HG03066 (cell line): ENCODE measurements around the gene DCBLD2.
"Not testable (repeated sequence)": the region's sequence is repeated elsewhere in the genome, so short reads cannot be mapped to it uniquely, and the experiment has no call there.

Experiments used
- ATAC-seq: cut with Tn5 transposase; IDR thresholded peaks from one replicate; pipeline ENCODE4 v1.9.1; 2021; ENCODE audit warnings: low read depth; ENCODE audit not compliant: unreplicated experiment

DCBLD2 gene

DNA sequence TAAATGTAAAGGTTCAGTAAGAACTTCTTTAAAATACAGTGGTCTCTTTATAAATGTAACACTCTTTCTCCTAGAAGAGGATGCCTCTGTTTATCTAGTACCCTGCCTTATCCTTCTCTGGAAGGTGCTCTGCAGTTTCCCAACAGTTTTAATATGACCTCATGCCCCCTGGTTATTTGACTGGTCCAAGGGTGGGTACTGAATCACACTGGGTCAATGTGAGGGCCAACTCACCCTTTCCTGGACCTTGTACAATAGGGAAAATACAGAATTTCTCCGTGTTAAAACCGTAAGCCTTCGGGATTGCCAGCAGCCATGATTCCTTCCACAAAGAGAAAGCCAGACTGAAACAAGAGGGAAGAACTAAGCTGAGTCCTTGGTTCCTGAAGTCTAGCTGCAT is 9.2 kb downstream of the DCBLD2 start:
- no peak for ATAC-seq

DNA sequence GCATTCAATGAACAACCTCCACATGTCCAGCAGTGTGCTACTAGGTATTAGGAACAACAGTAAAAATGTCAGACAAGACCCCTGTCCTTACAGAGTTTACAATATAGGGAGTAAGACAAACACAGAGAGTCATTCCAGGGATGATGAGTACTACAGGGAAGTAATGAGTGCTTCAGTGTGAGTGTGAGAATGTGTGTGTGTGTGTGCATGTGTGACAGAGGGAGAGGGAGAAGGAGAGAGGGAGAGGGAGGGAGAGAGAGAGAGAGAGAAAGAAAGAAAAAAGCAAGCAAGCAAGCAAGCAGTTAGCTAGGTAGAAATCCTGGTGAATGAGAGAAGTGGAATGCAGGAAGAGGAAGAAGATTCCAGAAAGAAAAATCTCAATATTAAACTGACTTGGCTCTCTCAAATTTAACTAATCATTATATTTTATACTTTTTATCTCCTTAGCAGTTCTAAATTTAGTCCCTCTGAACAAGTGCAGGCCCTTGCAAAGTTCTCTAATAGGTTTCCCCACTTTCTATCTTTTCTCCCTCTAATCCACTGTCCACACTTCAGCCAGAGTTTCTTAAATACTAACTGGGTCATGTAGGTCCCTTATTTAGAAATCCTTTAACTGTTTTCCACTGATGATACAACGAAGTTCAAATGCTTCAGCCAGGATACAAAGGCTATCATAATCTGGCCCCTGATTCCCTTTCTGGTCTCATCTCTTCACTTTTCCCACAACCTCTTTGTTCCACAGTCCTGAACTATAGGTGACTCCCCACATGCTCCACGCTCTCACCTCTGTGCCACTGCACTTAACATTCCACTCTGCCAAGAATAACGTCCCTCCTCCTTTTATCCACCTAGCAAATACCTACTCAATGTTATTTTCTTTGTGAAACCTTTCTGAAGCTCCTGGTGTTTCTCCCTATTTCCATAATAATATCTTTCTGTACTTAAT is 10.3 kb downstream of the DCBLD2 start:
- no peak for ATAC-seq

DNA sequence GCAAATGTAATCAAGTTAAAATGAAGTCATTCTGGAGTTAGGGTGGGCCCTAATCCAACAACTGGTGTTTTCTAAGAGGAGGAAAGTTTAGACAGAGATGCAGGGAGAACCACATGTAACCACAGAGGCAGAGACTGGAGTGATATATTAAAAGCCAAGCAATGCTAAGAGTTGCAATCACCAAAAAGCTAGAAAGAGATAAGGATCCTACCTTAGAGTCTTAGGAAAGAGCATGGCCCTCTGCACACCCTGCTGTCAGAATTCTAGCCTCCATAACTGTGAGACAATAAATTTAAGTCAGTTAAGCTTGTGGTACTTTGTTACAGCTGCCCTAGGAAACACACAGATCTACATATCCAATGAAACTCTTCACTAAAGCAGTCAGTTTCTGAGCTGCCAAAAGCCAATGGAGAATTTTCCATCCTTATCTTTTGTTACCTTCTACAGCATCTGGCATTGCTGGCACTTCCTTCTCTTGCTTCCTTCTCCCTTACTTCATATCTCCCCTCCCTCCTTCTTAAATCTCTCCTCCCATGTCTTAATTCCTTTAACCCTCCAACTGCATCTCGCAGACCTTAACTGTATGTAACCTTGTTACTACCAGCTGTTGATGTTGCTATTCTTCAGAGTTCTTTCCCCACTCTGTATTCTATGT is 11.2 kb downstream of the DCBLD2 start:
- ATAC-seq: no peak

DNA sequence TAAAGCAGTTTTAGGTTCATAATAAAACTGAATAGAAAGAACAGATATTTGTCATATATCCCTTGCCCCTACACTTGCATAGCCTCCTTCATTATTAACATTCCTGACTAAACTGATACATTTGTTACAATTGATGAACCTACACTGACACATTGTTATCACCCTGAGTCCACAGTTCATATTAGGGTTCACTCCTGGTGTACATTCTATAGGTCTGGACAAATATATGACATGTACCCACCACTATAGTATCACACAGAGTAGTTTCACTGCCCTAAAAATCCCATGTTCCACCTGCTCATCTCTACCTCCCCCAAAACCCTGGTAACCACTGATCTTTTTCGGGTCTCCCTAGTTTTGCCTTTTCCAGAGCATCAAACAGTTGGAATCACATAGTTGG is 13.8 kb downstream of the DCBLD2 start:
- ATAC-seq: no peak

DNA sequence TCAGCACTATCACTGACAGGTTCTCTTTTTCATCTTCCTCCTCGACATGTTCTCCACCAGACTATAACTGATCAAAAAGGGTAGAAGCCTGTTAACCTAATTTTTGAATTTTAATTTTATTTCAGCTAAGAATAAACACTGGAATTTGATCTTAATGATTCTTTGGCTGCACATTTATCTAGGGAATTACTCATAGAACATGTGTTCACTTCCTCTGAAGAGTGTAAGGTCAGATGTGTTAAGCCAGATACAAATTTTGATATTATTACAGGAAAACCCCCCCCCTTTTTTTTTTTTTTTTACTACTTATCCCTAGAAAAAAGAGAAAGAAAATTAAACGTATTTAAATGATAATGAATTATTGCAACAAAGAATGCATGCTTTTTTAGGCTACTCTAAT is 15.0 kb downstream of the DCBLD2 start:
- no peak for ATAC-seq

DNA sequence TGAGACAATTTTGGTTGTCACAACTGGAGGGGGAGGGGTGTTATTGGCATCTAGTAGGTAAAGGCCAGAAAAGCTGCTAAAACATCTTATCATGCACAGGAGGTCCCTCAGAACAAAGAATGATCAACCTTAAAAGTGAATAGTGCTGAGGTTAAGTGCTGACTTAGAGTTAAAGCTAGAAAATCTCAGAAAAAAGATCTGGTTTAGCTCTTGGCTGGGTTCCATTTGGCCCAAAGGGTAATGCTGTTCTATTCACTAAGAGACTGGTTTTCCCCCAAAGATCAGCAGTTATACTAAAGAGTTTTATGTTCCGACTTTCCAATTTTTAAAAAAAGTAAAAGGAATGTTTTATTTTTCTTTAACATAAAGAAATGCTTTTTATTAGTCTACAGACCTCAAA is 15.6 kb downstream of the DCBLD2 start:
- ATAC-seq: no peak

DNA sequence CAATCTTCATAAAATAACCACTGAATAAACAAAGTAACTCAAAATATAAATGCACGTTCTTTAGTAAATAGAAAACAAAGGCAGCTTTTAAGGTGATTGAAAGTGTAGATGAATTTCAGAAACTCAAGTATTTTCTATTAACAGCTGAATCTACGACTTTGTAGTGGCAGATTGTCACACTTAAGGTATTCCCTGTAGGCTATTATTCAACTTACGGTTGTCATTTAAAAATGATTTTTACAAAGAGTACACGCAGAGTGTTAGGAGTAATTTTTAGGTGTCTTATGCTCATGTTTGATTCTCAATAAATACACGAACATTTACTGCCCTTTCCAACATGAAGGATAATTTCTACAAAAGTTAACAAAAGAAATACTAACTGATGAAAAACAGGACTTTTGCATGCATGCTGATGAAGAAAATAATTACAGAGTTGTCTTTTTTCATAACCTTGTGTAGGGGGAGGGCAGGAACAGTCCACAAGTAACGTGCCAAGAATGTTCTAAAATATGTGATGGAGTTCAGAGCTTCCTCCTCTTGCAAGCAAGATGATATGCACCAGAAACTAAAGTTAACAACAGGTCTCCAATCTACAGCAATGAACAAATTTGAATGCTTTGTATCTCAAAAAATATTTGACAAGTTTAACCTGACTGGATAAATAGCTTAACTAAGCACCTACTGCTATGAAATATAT is 16.7 kb downstream of the DCBLD2 start:
- no peak for ATAC-seq

DNA sequence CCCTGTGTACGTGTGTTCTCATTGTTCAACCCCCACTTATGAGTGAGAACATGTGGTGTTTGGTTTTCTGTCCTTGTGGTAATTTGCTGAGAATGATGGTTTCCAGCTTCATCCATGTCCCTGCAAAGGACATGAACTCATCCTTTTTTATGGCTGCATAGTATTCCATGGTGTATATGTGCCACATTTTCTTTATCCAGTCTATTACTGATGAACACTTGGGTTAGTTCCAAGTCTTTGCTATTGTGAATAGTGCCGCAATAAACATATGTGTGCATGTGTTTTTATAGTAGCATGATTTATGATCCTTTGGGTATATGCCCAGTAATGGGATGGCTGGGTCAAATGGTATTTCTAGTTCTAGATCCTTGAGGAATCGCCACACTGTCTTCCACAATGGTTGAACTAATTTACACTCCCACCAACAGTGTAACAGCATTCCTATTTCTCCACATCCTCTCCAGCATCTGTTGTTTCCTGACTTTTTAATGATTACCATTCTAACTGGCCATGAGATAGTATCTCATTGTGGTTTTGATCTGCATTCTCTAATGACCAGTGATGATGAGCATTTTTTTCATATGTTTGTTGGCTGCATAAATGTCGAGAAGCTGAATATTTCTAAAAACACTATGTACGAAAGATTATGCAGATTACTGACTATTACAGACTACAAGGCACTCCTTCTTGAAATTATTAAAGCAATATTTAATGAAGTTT is 18.7 kb downstream of the DCBLD2 start:
- ATAC-seq: not testable (repeated sequence)

DNA sequence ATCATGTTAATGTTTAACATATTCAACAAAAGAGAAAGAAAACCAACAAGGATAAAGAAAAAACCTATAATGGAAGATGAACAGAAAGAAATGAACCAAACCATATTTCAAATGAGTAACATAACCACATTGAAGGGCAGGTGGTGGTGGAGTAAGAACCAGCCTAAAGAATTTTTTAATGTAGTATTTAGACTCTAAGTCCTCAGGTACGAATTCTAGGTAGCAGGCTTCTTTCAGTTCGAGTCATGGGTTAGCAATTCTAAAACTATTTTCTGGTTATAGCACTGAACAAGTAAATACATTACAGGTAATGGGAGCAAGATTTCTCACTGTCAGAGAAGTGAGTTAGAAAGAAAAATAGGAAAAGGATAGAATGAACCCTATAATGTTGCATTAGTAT is 24.4 kb downstream of the DCBLD2 start:
- ATAC-seq: no peak

DNA sequence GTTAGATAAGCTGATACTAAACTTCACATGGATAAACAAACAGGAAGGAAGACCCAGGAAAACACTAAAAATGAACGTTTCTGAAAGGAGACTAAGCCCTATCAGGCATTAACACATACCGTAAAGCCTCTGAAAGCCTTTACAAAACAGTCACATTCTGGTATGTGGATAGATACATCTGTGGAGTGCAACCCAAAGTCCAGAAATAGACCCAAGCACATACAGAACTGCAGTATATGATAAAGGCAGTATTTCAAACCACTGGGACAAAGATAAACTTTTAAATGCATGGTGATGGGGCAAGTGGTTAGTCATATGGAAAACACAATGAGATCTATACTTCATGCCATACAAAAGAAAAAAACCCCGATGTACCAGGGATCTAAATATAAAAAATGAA is 26.0 kb downstream of the DCBLD2 start:
- ATAC-seq: no peak

DNA sequence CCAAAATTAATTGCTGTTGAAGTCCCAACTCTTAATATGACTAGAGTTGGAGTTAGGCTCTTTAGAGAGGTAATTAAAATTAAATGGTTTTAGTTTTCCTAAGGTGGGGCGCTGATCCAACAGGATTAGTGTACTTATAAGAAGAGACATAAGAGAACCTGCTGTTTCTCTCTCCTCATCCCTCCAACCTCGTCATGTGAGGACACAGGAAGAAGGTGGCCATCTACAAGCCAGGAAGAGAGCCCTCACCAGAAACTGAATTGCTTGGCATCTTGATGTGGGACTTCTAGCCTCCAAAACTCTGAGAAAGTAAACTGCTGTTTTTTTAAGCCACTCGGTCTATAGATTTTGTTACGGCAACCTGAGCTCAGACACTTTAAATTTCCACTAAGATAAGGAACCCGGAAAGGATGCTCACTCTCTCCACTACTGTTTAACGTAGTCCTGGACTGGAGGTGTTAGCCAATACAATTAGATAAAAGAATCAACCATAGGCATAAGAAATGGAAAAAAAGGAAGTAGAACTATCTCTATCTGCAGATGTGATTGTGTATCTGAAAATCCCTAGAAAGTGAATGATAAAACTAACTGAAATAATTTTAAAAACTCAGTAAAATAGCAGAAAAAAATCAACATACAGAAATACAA is 26.8 kb downstream of the DCBLD2 start:
- ATAC-seq: no peak

DNA sequence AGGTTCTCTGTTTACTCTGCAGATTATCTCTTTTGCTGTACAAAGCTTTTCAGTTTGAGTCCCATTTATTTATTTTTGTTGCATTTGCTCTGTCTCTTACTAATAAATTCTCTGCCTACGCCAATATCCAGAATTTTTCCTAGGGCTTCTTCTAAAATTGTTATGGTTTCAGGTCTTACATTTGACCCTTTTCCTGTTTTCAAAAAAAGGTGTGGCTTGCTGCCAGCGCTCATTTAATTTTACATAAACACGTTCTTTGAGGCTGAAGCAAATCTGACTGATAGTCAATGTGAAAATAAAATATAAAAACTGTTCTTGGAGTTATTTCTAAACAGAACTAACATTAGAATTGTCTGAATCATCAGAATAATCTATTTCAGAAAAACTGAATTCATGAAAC is 32.1 kb downstream of the DCBLD2 start:
- no peak for ATAC-seq

DNA sequence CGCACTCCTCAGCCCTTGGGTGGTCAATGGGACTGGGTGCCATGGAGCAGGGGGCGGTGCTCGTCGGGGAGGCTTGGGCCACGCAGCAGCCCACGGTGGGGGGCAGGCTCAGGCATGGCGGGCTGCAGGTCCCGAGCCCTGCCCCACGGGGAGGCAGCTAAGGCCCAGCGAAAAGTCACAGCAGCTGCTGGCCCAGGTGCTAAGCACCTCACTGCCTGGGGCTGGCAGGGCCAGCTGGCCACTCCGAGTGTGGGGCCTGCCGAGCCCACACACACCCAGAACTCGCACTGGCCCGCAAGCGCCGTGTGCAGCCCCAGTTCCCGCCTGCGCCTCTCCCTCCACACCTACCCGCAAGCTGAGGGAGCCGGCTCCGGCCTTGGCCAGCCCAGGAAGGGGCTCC is 43.5 kb downstream of the DCBLD2 start:
- ATAC-seq: not testable (repeated sequence)

DNA sequence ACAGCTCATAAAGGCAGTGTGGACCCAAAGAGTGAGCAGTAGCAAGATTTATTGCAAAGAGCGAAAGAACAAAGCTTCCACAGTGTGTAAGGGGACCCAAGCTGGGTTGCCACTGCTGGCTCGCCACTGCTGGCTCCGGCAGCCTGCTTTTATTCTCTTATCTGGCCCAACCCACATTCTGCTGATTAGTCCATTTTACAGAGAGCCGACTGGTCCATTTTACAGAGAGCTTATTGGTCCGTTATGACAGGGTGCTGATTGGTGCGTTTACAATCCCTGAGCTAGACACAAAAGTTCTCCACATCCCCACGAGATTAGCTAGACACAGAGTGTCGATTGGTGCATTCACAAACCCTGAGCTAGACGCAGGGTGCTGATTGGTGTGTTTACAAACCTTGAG is 44.2 kb downstream of the DCBLD2 start:
- not testable (repeated sequence) for ATAC-seq

DNA sequence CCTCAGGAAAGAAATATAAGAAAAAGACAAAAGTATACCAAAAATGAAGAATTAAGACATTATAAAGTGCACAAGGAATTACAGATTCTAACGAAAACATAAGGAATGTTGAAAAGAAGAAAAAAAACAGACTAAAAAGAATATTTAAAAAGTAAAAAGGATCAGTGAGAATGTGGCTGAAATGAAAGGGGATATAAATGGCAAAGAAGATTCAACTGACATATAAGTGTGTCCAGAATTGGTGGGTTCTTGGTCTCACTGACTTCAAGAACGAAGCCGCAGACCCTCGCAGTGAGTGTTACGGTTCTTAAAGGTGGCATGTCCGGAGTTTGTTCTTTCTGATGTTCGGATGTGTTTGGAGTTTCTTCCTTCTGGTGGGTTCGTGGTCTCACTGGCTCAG is 44.8 kb downstream of the DCBLD2 start:
- ATAC-seq: no peak

DNA sequence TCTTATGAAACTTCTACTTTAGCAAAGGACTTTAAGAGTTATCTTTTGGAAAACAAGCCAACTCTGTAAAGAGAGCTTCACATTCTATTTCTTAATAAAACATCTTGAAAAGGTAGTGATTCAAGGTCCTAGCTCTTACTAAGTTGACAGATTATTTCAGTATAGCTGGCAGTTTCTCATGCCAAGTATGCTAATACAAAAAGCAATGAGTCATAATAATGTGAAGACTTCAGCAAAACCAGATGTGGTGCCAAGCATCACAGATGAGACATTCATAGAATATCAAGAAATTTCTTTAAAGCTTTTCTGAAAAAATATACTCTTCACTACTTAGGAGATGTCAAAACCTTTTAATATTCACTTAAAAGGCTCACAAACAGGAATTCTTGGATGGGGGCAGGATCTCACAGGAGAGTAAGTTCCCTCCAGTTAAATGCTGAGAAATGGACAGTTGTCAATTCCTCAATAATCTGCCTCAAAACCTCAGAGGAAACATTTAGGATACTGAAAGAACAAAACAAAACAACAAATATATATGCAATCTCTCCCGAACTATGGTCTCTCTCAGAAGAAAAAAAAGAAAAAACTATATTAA is 45.6 kb downstream of the DCBLD2 start:
- no peak for ATAC-seq

DNA sequence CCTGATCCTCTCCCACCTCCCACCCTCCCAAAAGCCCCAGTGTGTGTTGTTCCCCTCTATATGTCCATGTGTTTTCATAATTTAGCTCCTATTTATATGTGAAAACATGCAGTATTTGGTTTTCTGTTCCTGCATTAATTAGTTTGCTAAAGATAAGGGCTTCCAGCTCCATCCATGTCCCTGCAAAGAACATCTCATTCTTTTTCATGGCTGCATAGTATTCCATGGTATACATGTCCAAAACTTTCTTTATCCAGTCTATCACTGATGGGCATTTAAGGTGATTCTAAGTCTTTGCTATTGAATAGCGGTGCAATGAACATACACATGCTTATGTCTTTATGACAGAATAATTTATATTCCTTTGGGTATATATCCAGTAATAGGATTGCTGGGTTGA is 53.4 kb downstream of the DCBLD2 start:
- ATAC-seq: no peak

DNA sequence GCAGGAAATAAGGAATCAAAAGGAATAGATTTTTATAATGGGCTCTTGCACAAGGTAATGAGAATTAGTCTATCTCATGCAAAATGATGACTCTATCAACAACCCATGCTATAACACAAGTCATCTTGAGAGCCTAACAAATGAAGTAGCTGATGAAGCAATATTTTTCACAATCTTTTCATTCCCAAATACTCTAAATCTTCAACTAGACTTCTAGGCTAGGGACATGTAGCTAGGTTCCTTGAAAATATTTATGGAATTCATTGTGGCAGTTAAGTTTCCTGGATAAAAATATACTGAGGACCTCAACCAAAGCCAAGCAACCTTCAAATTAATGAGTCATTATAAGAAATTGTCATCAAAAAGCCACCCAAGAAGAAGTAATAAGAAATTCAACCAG is 55.4 kb downstream of the DCBLD2 start:
- ATAC-seq: no peak

DNA sequence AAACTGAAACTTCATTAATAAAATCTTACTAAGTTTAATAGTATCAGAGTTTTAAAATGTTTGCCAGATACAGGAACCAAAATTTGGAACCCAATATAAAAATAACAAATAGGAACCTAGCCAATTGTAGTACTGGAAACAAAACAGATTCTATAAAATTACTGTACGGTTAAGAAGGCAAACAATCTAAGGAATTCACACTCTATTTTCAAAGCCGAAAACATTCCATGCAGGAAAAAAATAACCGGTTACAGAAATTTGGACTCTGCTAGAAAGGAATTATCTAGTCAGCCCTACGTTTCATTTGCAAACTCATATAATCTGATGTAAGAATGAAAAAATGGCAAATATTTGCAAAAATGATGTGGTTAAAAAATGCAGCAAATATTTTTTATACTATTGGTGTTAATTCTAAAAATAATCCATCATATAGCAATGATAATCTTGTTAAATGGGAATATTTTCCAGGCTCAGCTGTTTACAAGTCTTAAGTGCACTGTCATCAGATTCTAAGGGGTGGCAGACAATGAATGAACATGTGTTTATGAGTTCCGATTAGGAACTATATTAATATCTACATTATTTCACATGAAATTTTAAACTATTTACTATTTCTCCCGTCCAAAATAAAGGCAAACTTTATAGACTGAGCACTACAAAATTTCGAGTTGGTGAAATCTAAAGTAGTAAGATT is 58.1 kb downstream of the DCBLD2 start:
- ATAC-seq: no peak
